ENCODE data around the gene HBD.

The HBD gene

DNA sequence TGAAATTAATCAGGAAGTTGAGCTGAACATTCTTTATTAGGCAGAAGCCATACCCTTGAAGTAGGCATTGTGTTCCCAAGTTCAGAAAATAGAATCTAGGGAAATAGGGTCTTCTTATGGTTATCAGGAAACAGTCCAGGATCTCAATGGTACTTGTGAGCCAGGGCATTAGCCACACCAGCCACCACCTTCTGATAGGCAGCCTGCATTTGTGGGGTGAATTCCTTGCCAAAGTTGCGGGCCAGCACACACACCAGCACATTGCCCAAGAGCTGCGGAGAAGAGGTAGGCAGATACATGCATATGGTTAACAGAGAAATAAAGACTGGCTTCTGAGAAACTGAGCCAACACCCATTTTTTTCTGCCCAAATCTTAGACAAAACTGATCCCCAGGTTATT, 1.5 kb downstream of the HBD start:
- H3K4me3 ChIP-seq (replicated peaks; ENCODE audit: low read depth, low read length) = no peak overlapping the region
- TF ChIP-seq CTCF (IDR thresholded peaks at IDR 0.05; ENCODE audit: low read depth, low read length, missing control alignments) = no peak
- DNase-seq (ENCODE audit: extremely low read depth, low read depth) = no peak

GRCh38 chr11:5232176-5232575, 2.1 kb downstream of the HBD start:
- no peak overlapping the region for H3K4me3 ChIP-seq (replicated peaks; ENCODE audit: low read depth, low read length)
- TF ChIP-seq CTCF (IDR thresholded peaks at IDR 0.05; ENCODE audit: low read depth, low read length, missing control alignments) = no peak
- no peak for DNase-seq (ENCODE audit: extremely low read depth, low read depth)

DNA sequence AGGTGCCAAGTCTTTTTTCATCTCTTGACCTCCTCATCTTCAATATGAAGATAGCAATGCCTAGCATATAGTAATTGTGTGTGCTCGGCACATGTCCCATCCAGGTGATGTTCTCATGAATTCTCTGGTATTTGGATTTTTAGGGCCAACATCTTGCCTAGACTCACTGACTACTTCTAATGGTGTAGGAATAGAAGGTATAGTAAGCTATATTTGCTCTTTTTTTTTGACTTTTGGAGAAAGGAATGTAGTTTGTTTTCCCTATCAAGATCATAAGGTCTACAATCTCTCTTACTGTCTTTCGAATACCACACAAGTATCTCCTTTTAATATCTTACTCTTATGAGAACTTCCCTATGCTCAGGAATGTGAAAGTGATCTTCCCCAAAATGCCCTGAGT, 3.2 kb downstream of the HBD start:
- DNase-seq (ENCODE audit: extremely low read depth, low read depth) = no peak
- H3K4me3 ChIP-seq (replicated peaks; ENCODE audit: low read depth, low read length) = no peak overlapping the region
- TF ChIP-seq CTCF (IDR thresholded peaks at IDR 0.05; ENCODE audit: low read depth, low read length, missing control alignments) = no peak

DNA sequence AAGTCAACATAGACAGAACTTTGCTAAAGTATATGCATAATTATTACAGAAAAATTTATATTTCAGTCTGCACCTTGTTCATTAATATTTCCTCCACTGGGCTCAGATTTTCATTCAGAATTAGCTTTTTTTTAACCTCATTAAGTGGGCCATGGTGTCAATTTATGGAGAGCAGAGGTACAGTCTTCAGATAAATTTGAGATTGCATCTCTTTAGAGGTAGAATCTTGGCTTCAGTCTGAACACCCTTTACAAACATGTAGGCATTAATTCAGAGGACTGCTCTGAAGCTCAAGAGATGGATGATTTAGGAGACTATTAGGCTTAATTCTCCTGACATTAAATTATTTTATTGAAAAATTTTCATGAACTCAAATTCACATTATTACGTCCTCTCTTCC, 4.0 kb downstream of the HBD start:
- no peak overlapping the region for H3K4me3 ChIP-seq (replicated peaks; ENCODE audit: low read depth, low read length)
- no peak for TF ChIP-seq CTCF (IDR thresholded peaks at IDR 0.05; ENCODE audit: low read depth, low read length, missing control alignments)
- DNase-seq (ENCODE audit: extremely low read depth, low read depth) = no peak

- no peak for DNase-seq (ENCODE audit: extremely low read depth, low read depth)
- H3K4me3 ChIP-seq (replicated peaks; ENCODE audit: low read depth, low read length) = no peak overlapping the region
- no peak for TF ChIP-seq CTCF (IDR thresholded peaks at IDR 0.05; ENCODE audit: low read depth, low read length, missing control alignments)
Observed at GRCh38 chr11:5229796-5230195, 4.5 kb downstream of the HBD start.

- TF ChIP-seq CTCF (IDR thresholded peaks at IDR 0.05; ENCODE audit: low read depth, low read length, missing control alignments) = no peak
- no peak overlapping the region for H3K4me3 ChIP-seq (replicated peaks; ENCODE audit: low read depth, low read length)
- DNase-seq (ENCODE audit: extremely low read depth, low read depth) = no peak
Observed at GRCh38 chr11:5229356-5229755, 4.9 kb downstream of the HBD start.

DNA sequence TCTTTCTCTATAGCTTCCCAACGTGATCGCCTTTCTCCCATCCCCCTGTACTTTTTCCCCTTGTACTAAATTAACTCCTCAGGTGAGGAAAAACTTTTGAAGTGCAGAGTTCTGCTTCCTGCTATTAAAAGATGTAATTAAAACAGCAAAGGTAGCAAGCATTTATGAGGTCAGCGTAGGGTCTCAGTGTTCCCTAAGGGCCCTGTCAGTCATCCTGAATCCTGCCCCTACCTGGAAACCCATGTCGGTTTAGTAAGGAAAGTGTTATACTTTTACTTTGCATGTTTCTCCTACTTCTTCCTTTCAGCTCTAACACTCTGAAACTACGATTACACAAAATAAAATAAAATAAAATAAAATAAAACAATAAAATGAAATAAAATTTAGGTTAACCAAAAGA, 6.2 kb downstream of the HBD start:
- no peak overlapping the region for H3K4me3 ChIP-seq (replicated peaks; ENCODE audit: low read depth, low read length)
- DNase-seq (ENCODE audit: extremely low read depth, low read depth) = no peak
- TF ChIP-seq CTCF (IDR thresholded peaks at IDR 0.05; ENCODE audit: low read depth, low read length, missing control alignments) = no peak
